Activated T-cell treated with anti-CD3 and anti-CD28 coated beads, Interleukin-2, amount 50 U/mL, for 72 hours (primary cell): ENCODE results near the gene FOXN4. TPM values are rescaled to one million over a fixed set of nuclear protein-coding genes. Genes with fewer than 3 reads are reported as not detected.

ENCODE experiments used
- ATAC-seq, 2 donors: fragments of 150-1000 bp; cut with Tn5 transposase; replicated peaks in 1 of 2; 2 replicates each; pipeline ENCODE4 v1.10.0; 2021; ENCODE audit warnings: moderate library complexity in 2 of 2, mild to moderate bottlenecking in 1 of 2
- DNase-seq, 2 donors: peaks; one replicate each; pipeline ENCODE4 v3.0.0; 2021 to 2022; ENCODE audit warnings: mixed read lengths in 1 of 2
- H3K27ac Mint-ChIP-seq: one replicate; pipeline ENCODE4 v1.8.0; 2022; ENCODE audit warnings: mild to moderate bottlenecking, moderate library complexity, mixed read lengths
- H3K27me3 Mint-ChIP-seq: one replicate; pipeline ENCODE4 v1.8.0; 2022; ENCODE audit warnings: low read depth, mixed read lengths
- H3K36me3 Mint-ChIP-seq, 2 donors: one replicate each; pipeline ENCODE4 v1.8.0; 2022; ENCODE audit warnings: mixed read lengths in 2 of 2, mild to moderate bottlenecking in 1 of 2; ENCODE audit not compliant: insufficient read depth in 2 of 2
- H3K4me1 Mint-ChIP-seq: one replicate; pipeline ENCODE4 v1.8.0; 2022; ENCODE audit warnings: low read depth, mixed read lengths
- H3K4me3 Mint-ChIP-seq, 2 donors: one replicate each; pipeline ENCODE4 v1.8.0; 2022; ENCODE audit warnings: mild to moderate bottlenecking in 2 of 2, mixed read lengths in 2 of 2, moderate library complexity in 2 of 2
- H3K9me3 Mint-ChIP-seq, 2 donors: one replicate each; pipeline ENCODE4 v1.8.0; 2022; ENCODE audit warnings: mixed read lengths in 2 of 2
- total RNA-seq, 2 donors: library from RNA; stranded (reverse); gene quantifications; one replicate each; pipeline ENCODE4 v1.2.3, GENCODE V29; 2022

FOXN4 gene
- total RNA-seq, 2 donors from 2014 or later: not detected

DNA sequence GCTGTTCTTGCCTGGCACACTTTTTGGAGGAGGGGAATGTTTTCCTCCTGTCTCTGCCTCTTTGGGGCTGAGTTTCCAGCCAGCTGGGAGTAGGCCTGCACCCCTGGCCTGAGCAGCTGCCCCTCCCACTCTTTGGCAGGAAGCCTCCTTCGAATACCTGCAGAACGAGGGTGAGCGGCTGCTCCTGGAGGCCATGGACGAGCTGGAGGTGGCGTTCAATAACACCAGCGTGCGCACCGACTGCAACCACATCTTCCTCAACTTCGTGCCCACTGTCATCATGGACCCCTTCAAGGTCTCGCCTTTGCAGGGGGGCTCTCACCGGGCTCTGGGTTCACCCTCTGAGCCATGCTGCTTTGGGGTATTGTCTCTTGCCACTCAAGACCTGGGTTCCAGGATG lies 69.4 kb downstream of the FOXN4 start:
- Mint-ChIP-seq H3K9me3 (no peaks in the 10 kb centered on the region), H3K27me3 (no peaks in the 10 kb centered on the region), H3K27ac (no peak overlapping the region), H3K4me1 (peaks cover 8% of the 10 kb centered on the region), H3K4me3 (no peak overlapping the region), H3K36me3 (peaks cover 0 to 2% of the 10 kb centered on the region in 2 donors)
- no peak for ATAC-seq
- no peak for DNase-seq

DNA sequence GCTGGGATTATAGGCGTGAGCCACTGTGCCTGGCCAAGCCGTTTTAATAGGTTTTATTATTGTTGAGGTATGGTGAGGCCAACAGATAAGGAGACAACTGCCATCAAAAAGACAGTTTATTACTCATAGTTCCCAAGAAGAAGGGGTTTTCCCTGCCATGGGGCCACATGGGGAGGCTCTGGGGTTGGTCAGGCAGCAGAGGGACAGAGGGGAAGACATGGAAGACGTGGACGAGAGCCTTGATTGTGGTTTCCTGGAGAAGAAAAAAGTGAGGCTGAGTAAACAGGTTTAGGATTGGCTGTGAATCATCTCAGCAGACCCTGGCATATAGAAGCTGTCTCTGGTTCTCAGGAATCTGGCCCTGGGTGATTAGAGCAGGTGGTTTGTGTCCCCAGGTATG lies 69.9 kb downstream of the FOXN4 start:
- Mint-ChIP-seq H3K4me3 (peak overlapping the region in 1 of 2 donors; percentile 0), H3K27me3 (no peaks in the 10 kb centered on the region), H3K4me1 (peaks cover 8% of the 10 kb centered on the region), H3K9me3 (no peaks in the 10 kb centered on the region), H3K27ac (no peak overlapping the region), H3K36me3 (peaks cover 0 to 2% of the 10 kb centered on the region in 2 donors)
- DNase-seq (peak in 1 of 2 donors; percentile 5), ATAC-seq (peak in 1 of 2 donors; percentile 20)

DNA sequence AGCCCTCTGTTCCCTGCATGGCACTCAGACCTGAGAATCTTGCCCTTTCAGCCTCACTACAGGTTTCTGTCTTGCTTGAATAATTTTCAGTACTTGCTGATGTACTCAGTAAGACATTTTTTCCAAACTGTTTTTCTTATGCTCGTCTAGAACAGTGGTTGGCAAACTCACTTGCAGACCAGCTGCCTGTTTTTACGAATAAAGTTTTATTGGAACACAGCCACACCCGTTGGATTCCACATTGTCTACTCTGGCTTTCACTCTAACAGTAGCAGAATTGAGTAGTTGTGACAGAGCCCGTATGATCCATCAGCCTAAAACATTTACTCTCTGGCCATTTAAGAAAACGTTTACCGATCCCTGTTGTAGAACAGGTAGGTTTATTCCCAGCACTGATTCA lies 72.8 kb downstream of the FOXN4 start:
- H3K9me3 Mint-ChIP-seq: no peaks in the 10 kb centered on the region

DNA sequence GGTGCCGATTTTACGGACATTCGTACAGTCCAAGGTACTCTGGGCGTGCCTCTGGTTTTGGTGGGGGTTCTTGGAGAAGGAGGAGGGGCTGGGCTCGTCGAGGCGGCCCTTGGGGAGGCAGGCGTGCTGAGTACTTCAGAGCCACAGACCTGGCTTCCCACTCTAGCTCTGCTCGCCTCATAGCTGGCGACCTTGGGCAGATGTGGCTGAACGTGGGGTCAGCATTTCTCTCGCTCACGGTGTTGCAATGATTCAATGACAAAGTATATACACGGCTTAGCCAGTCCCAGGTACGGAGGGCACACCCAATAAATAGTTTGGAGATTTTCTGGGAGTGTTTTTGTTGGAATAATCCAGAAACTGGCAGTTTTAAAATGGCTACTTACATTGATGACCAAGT lies 75.1 kb downstream of the FOXN4 start:
- H3K4me1 Mint-ChIP-seq: peaks cover 3% of the 10 kb centered on the region

More for the DNA sequence above, 72.8 kb downstream of the FOXN4 start:
- ATAC-seq (no peak), DNase-seq (no peak)
- Mint-ChIP-seq H3K36me3 (no peaks in the 10 kb centered on the region), H3K27me3 (no peaks in the 10 kb centered on the region), H3K27ac (no peak overlapping the region), H3K4me1 (peaks cover 8% of the 10 kb centered on the region), H3K4me3 (no peak overlapping the region)

DNA sequence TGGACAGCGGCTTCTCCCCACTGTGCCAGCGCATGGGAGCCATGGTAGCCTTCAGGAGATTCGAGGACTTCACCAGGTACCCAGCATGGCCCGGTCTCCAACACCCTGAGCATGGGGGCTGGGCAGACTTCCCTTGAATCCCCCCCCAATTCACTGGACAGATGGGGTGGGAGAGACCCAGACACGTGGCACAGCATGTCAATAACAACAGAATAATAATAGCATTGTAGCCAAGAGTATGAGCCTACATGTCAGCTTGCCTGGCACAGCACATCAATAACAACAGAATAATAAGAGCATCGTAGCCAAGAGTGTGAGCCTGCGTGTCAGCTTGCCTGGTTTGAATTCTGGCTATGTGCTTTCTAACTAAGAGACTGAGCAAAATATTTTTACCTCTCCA lies 76.4 kb downstream of the FOXN4 start:
- no peaks in the 10 kb centered on the region for H3K9me3 Mint-ChIP-seq
- H3K4me3 Mint-ChIP-seq: no peak overlapping the region
- no peak overlapping the region for H3K27ac Mint-ChIP-seq
- no peaks in the 10 kb centered on the region for H3K36me3 Mint-ChIP-seq
- H3K4me1 Mint-ChIP-seq: no peaks in the 10 kb centered on the region
- no peak for ATAC-seq
- no peak for DNase-seq
- no peaks in the 10 kb centered on the region for H3K27me3 Mint-ChIP-seq

More for the DNA sequence above, 75.1 kb downstream of the FOXN4 start:
- DNase-seq (no peak), ATAC-seq (no peak)
- Mint-ChIP-seq H3K36me3 (no peaks in the 10 kb centered on the region), H3K27me3 (no peaks in the 10 kb centered on the region), H3K4me3 (no peak overlapping the region), H3K9me3 (no peaks in the 10 kb centered on the region), H3K27ac (no peak overlapping the region)

DNA sequence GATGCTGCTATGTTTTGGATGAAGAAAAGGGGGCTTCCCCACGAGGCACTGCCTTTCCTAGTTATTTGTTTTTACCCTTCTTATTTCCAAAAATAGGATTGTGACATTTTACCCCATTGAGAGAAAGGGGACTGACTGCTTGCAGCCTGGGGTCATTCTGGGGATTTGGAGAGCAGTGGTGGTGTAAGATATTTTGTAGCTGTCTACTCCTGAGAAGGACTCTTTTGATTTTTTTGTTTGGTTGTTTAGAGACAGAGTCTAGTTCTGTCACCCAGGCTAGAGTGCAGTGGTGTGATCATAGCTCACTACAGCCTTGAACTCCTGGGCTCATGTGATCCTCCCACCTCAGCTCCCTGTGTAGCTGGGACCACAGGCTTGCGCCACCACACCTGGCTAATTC lies 78.9 kb downstream of the FOXN4 start:
- Mint-ChIP-seq H3K4me3 (no peak overlapping the region), H3K4me1 (no peaks in the 10 kb centered on the region), H3K27ac (no peak overlapping the region), H3K27me3 (no peaks in the 10 kb centered on the region), H3K9me3 (no peaks in the 10 kb centered on the region), H3K36me3 (no peaks in the 10 kb centered on the region)
- DNase-seq (no peak), ATAC-seq (no peak)

DNA sequence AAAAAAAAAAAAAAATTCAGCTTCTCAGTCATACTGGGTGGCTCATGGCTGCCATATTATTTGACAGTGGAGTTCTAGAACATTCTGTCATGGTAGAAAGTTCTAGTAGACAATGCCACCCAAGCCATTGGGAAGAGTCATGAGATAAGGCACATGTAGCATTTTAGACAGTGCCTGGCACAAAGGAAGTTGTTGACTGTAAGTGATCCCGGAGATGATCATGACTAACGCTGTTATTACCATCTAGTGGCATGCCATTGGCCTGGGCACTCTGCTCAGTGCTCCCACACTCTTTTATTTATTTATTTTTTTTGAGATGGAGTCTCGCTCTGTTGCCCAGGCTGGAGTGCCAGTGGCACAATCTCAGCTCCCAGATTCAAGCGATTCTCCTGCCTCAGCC lies 80.4 kb downstream of the FOXN4 start:
- Mint-ChIP-seq H3K4me3 (no peak overlapping the region), H3K36me3 (no peaks in the 10 kb centered on the region), H3K4me1 (no peaks in the 10 kb centered on the region), H3K27me3 (no peaks in the 10 kb centered on the region), H3K27ac (no peak overlapping the region), H3K9me3 (no peaks in the 10 kb centered on the region)
- ATAC-seq: no peak
- no peak for DNase-seq

Other genes with a start within 250 kb of the FOXN4 start
- gene ALKBH2, start 215.8 kb downstream of the FOXN4 start, total RNA-seq: 10 to 100 TPM; 29.5 to 34.6 TPM
- gene UNG, start 211.7 kb downstream of the FOXN4 start, total RNA-seq: 10 to 100 TPM; 52.0 to 58.1 TPM
- gene ACACB, start 192.7 kb downstream of the FOXN4 start, total RNA-seq: 10 to 100 TPM; 10.2 to 12.2 TPM
- gene MYO1H, start 38.6 kb upstream of the FOXN4 start, total RNA-seq: not detected
- gene KCTD10, start 168.0 kb upstream of the FOXN4 start, total RNA-seq: 10 to 100 TPM; 38.5 to 47.8 TPM
- 10 to 100 TPM; 37.4 to 37.6 TPM for gene UBE3B, start 168.3 kb upstream of the FOXN4 start, total RNA-seq